ENCODE data around the gene SLC6A16.
"Not testable (repeated sequence)": the region's sequence is repeated elsewhere in the genome, so short reads cannot be mapped to it uniquely, and the experiment has no call there.

DNA sequence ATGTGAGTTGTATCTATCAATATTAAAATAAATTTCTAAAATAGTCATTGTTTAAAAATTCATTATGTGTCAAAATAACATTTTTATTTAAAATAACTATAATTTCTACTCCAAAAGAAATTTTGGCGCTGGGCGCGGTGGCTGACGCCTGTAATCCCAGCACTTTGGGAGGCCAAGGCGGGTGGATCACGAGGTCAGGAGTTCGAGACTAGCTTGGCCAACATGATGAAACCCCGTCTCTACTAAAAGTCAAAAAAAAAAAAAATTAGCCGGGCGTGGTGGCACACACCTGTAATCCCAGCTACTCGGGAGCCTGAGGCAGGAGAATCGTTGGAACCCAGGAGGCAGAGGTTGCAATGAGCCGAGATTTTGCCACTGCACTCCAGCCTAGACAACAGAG is 765 bp upstream of the SLC6A16 start:
- TF ChIP-seq CTCF, POLR2A (IDR thresholded peaks at IDR 0.05): not testable (repeated sequence)
